SJCRH30 (cell line): ENCODE data around the gene FOXB2. TPM values are rescaled to one million over a fixed set of nuclear protein-coding genes. Genes with fewer than 3 reads are reported as not detected.

Experiments
- total RNA-seq: library from RNA; depleted of rRNA; stranded (reverse); fragments of >200 nt; shearing (Covaris generic); gene quantifications from 2 replicates; pipeline ENCODE4 v1.2.3, GENCODE V29; 2014; rRNA removed

The FOXB2 gene
- total RNA-seq, 1 experiment from 2014 or later = not detected

Other genes with a start within 250 kb of the FOXB2 start
- 24.5 and 25.0 TPM in 2 replicates for gene PRUNE2, start 113.5 kb upstream of the FOXB2 start, total RNA-seq
- gene VPS13A, start 157.9 kb downstream of the FOXB2 start, total RNA-seq = 21.5 and 34.8 TPM in 2 replicates